Activated CD4-positive, CD25-positive, alpha-beta regulatory T cell treated with anti-CD3 and anti-CD28 coated beads, Interleukin-2, amount 50 U/mL, for 24 hours (primary cell): ENCODE measurements around the gene SMARCB1.

Experiments used
- ATAC-seq, 2 donors: fragments of 150-1000 bp; cut with Tn5 transposase; one replicate each; pipeline ENCODE4 v1.10.0; 2021; ENCODE audit warnings: mild to moderate bottlenecking in 1 of 2, moderate library complexity in 1 of 2

Gene SMARCB1

GRCh38 chr22:23786752-23787599 lies at the start of gene SMARCB1:
TSS of gene SMARCB1 (plus strand) at chr22:23786966. CDS start at chr22:23787170, 204 bp downstream.
- peak; percentile 82 to 83 for ATAC-seq

GRCh38 chr22:23737696-23738095 lies 49.1 kb upstream of the SMARCB1 start:
- no peak for ATAC-seq

- no peak for ATAC-seq
Observed at GRCh38 chr22:23742505-23743264, 44.1 kb upstream of the SMARCB1 start.

- ATAC-seq = no peak
Observed at GRCh38 chr22:23743303-23743705, 43.5 kb upstream of the SMARCB1 start.

GRCh38 chr22:23744001-23744400 lies 42.8 kb upstream of the SMARCB1 start:
- ATAC-seq = no peak

GRCh38 chr22:23744485-23744884 lies 42.3 kb upstream of the SMARCB1 start:
- ATAC-seq = no peak

- no peak for ATAC-seq
Observed at GRCh38 chr22:23745791-23746190, 41.0 kb upstream of the SMARCB1 start.

- no peak for ATAC-seq
Observed at GRCh38 chr22:23749841-23750301, 36.9 kb upstream of the SMARCB1 start.

- ATAC-seq = no peak
Observed at GRCh38 chr22:23750367-23750713, 36.4 kb upstream of the SMARCB1 start.

- peak; percentile 100 for ATAC-seq
Observed at GRCh38 chr22:23750714-23751440, 35.9 kb upstream of the SMARCB1 start, which contains the start of gene ZNF70. TSS of gene ZNF70 (minus strand) at chr22:23751112. CDS start at chr22:23745140, 5,972 bp downstream.

GRCh38 chr22:23751441-23751996 lies 35.2 kb upstream of the SMARCB1 start:
- peak in 1 of 2 donors; percentile 7 for ATAC-seq

GRCh38 chr22:23752090-23752691 lies 34.6 kb upstream of the SMARCB1 start:
- ATAC-seq = no peak

GRCh38 chr22:23752750-23753149 lies 34.0 kb upstream of the SMARCB1 start:
- ATAC-seq = no peak

GRCh38 chr22:23753385-23753784 lies 33.4 kb upstream of the SMARCB1 start:
- ATAC-seq = no peak

GRCh38 chr22:23754220-23754919 lies 32.4 kb upstream of the SMARCB1 start, which contains the start of gene VPREB3:
TSS of gene VPREB3 (minus strand) at chr22:23754425. CDS start at chr22:23754363, 62 bp downstream.
- no peak for ATAC-seq

GRCh38 chr22:23754980-23755636 lies 31.7 kb upstream of the SMARCB1 start:
- no peak for ATAC-seq

GRCh38 chr22:23755711-23756110 lies 31.1 kb upstream of the SMARCB1 start:
- no peak for ATAC-seq

- no peak for ATAC-seq
Observed at GRCh38 chr22:23756891-23757290, 29.9 kb upstream of the SMARCB1 start.

- no peak for ATAC-seq
Observed at GRCh38 chr22:23759566-23759965, 27.2 kb upstream of the SMARCB1 start.

GRCh38 chr22:23760056-23760455 lies 26.7 kb upstream of the SMARCB1 start:
- ATAC-seq = no peak
